RWPE1 (cell line): Measurements from ENCODE around the gene ZNF678.

Experiments
- CTCF ChIA-PET: fragments of 350-600 bp; sonication (Branson Sonifier 250); formaldehyde crosslinking; extraction: SDS; loops from one replicate; lab custom pipeline; 2021; lab: Yijun Ruan, JAX
- POLR2A ChIA-PET: fragments of 400-600 bp; formaldehyde crosslinking; extraction: SDS; loops from one replicate; lab custom pipeline; 2020; ENCODE audit warnings: antibody characterized with exemption; ENCODE audit not compliant: low non-redundant PET; lab: Yijun Ruan, JAX
- DNase-seq: peaks from one replicate; pipeline ENCODE4 v3.0.0; 2012; ENCODE audit warnings: low spot score
- H3K27ac ChIP-seq: fragments of 450-650 bp; 2 replicates; pipeline ENCODE4 v1.5.1; 2017
- TF ChIP-seq, protein P1 (sequence below): fragments of 450-650 bp; conservative IDR thresholded peaks from 2 replicates; pipeline ENCODE4 v1.5.1; 2017; ENCODE audit warnings: low read depth, mild to moderate bottlenecking

Gene ZNF678

GRCh38 chr1:227725046-227725445 lies 161.7 kb downstream of the ZNF678 start:
- no peak for DNase-seq
- TF ChIP-seq, protein P1, sequence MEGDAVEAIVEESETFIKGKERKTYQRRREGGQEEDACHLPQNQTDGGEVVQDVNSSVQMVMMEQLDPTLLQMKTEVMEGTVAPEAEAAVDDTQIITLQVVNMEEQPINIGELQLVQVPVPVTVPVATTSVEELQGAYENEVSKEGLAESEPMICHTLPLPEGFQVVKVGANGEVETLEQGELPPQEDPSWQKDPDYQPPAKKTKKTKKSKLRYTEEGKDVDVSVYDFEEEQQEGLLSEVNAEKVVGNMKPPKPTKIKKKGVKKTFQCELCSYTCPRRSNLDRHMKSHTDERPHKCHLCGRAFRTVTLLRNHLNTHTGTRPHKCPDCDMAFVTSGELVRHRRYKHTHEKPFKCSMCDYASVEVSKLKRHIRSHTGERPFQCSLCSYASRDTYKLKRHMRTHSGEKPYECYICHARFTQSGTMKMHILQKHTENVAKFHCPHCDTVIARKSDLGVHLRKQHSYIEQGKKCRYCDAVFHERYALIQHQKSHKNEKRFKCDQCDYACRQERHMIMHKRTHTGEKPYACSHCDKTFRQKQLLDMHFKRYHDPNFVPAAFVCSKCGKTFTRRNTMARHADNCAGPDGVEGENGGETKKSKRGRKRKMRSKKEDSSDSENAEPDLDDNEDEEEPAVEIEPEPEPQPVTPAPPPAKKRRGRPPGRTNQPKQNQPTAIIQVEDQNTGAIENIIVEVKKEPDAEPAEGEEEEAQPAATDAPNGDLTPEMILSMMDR = no peak
- CTCF ChIA-PET = no interaction called here
- H3K27ac ChIP-seq = no peak overlapping the region
- POLR2A ChIA-PET = interaction anchor here (0.7 kb wide), 1 partner anchor 10 kb away, joined by 3 read pairs; no protein-coding TSS in a partner anchor

GRCh38 chr1:227726318-227726717 lies 163.0 kb downstream of the ZNF678 start:
- H3K27ac ChIP-seq = no peak overlapping the region
- ChIA-PET CTCF (no interaction called here), POLR2A (no interaction called here)
- DNase-seq = no peak
- TF ChIP-seq, protein P1 = no peak
